SK-N-SH treated with all-trans-retinoic acid at 6 μM for 48 hours (cell line): ENCODE data around the gene INMT.

Experiments
- ATAC-seq: fragments of 200-7000 bp; cut with Tn5 transposase; 3 replicates; pipeline ENCODE4 v1.9.1; 2020; ENCODE audit warnings: mild to moderate bottlenecking, moderate library complexity
- ARNTL ChIP-seq: fragments of 450-650 bp; formaldehyde crosslinking; IDR thresholded peaks from 2 replicates; pipeline ENCODE4 v1.5.0; 2020; ENCODE audit warnings: low read depth, mild to moderate bottlenecking, moderate library complexity, borderline replicate concordance
- BACH2 ChIP-seq: fragments of 250-450 bp; sonication (Bioruptor Pico); IDR thresholded peaks from 2 replicates; pipeline ENCODE4 v1.9.0; 2021; ENCODE audit warnings: mild to moderate bottlenecking, borderline replicate concordance
- CSDC2 ChIP-seq: fragments of 250-450 bp; sonication (Bioruptor Pico); IDR thresholded peaks from 2 replicates; pipeline ENCODE4 v1.5.0; 2020; ENCODE audit warnings: mild to moderate bottlenecking, moderate library complexity
- GLIS3 ChIP-seq: fragments of 250-450 bp; sonication (Bioruptor Pico); IDR thresholded peaks from 2 replicates; pipeline ENCODE4 v1.5.0; 2020; ENCODE audit warnings: mild to moderate bottlenecking, moderate library complexity
- ISL1 ChIP-seq: fragments of 250-450 bp; sonication (Bioruptor Pico); IDR thresholded peaks from 2 replicates; pipeline ENCODE4 v2.1.2; 2022; ENCODE audit warnings: mild to moderate bottlenecking, moderate library complexity
- OSR1 ChIP-seq: fragments of 250-450 bp; sonication (Bioruptor Pico); IDR thresholded peaks from 2 replicates; pipeline ENCODE4 v1.8.0; 2022; ENCODE audit warnings: moderate library complexity, mild to moderate bottlenecking, inconsistent platforms
- PPARA ChIP-seq: fragments of 250-450 bp; sonication (Bioruptor Pico); IDR thresholded peaks from 2 replicates; pipeline ENCODE4 v1.5.0; 2020; ENCODE audit warnings: mild to moderate bottlenecking, borderline replicate concordance
- RARB ChIP-seq: fragments of 250-450 bp; sonication (Bioruptor Pico); IDR thresholded peaks from 2 replicates; pipeline ENCODE4 v1.8.0; 2021; ENCODE audit warnings: mild to moderate bottlenecking, moderate library complexity
- SNAI2 ChIP-seq: fragments of 250-450 bp; sonication (Bioruptor Pico); IDR thresholded peaks from 2 replicates; pipeline ENCODE4 v1.5.0; 2020; ENCODE audit warnings: mild to moderate bottlenecking, moderate library complexity
- TCF4 ChIP-seq: fragments of 250-450 bp; sonication (Bioruptor Pico); IDR thresholded peaks from 2 replicates; pipeline ENCODE4 v1.8.0; 2021; ENCODE audit warnings: mild to moderate bottlenecking, moderate library complexity, borderline replicate concordance
- TOX ChIP-seq: fragments of 250-450 bp; sonication (Bioruptor Pico); IDR thresholded peaks from 2 replicates; pipeline ENCODE4 v1.8.0; 2021; ENCODE audit warnings: mild to moderate bottlenecking, moderate library complexity, borderline replicate concordance
- ZC3H10 ChIP-seq: fragments of 250-450 bp; sonication (Bioruptor Pico); IDR thresholded peaks from 2 replicates; pipeline ENCODE4 v1.5.1; 2021; ENCODE audit warnings: mild to moderate bottlenecking, moderate library complexity
- ZFP3 ChIP-seq: fragments of 250-450 bp; sonication (Bioruptor Pico); IDR thresholded peaks from 2 replicates; pipeline ENCODE4 v1.5.0; 2020; ENCODE audit warnings: mild to moderate bottlenecking, moderate library complexity
- ZFP30 ChIP-seq: fragments of 450-650 bp; formaldehyde crosslinking; IDR thresholded peaks from 2 replicates; pipeline ENCODE4 v1.5.0; 2022; ENCODE audit warnings: mild to moderate bottlenecking, moderate library complexity
- ZNF70 ChIP-seq: fragments of 450-650 bp; formaldehyde crosslinking; IDR thresholded peaks from 2 replicates; pipeline ENCODE4 v1.5.0; 2020; ENCODE audit warnings: mild to moderate bottlenecking, moderate library complexity
- ZNF8 ChIP-seq: fragments of 450-650 bp; formaldehyde crosslinking; IDR thresholded peaks from 2 replicates; pipeline ENCODE4 v1.5.0; 2020; ENCODE audit warnings: mild to moderate bottlenecking, moderate library complexity
- TF ChIP-seq, protein P1 (sequence below): fragments of 250-450 bp; sonication (Bioruptor Pico); IDR thresholded peaks from 2 replicates; pipeline ENCODE4 v1.5.1; 2020; ENCODE audit warnings: low read depth, mild to moderate bottlenecking, moderate library complexity
- TF ChIP-seq, protein P2 (sequence below): fragments of 250-450 bp; sonication (Bioruptor Pico); IDR thresholded peaks from 2 replicates; pipeline ENCODE4 v1.5.0; 2020; ENCODE audit warnings: mild to moderate bottlenecking, moderate library complexity
- TF ChIP-seq, protein P3 (sequence below): fragments of 250-450 bp; sonication (Bioruptor Pico); IDR thresholded peaks from 2 replicates; pipeline ENCODE4 v1.8.0; 2020; ENCODE audit warnings: mild to moderate bottlenecking, moderate library complexity, borderline replicate concordance

INMT gene

GRCh38 chr7:30736291-30736690, 15.6 kb upstream of the INMT start (continued):
- TF ChIP-seq, protein P1, sequence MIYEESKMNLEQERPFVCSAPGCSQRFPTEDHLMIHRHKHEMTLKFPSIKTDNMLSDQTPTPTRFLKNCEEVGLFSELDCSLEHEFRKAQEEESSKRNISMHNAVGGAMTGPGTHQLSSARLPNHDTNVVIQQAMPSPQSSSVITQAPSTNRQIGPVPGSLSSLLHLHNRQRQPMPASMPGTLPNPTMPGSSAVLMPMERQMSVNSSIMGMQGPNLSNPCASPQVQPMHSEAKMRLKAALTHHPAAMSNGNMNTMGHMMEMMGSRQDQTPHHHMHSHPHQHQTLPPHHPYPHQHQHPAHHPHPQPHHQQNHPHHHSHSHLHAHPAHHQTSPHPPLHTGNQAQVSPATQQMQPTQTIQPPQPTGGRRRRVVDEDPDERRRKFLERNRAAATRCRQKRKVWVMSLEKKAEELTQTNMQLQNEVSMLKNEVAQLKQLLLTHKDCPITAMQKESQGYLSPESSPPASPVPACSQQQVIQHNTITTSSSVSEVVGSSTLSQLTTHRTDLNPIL (CRISPR knock-in tag): no peak
- TF ChIP-seq RARB (CRISPR knock-in tag) (no peak), PPARA (CRISPR knock-in tag) (no peak), ARNTL (no peak)

- ATAC-seq: no peak
- TF ChIP-seq ISL1 (CRISPR knock-in tag): no peak
- TF ChIP-seq RARB (CRISPR knock-in tag): no peak
- TF ChIP-seq GLIS3: no peak
- no peak for TF ChIP-seq ARNTL
- TF ChIP-seq SNAI2 (CRISPR knock-in tag): no peak
- TF ChIP-seq, protein P1 (CRISPR knock-in tag): no peak
- no peak for TF ChIP-seq ZFP30
- TF ChIP-seq TCF4: no peak
- TF ChIP-seq TOX (CRISPR knock-in tag): no peak
- TF ChIP-seq BACH2 (CRISPR knock-in tag): no peak
- TF ChIP-seq, protein P2, sequence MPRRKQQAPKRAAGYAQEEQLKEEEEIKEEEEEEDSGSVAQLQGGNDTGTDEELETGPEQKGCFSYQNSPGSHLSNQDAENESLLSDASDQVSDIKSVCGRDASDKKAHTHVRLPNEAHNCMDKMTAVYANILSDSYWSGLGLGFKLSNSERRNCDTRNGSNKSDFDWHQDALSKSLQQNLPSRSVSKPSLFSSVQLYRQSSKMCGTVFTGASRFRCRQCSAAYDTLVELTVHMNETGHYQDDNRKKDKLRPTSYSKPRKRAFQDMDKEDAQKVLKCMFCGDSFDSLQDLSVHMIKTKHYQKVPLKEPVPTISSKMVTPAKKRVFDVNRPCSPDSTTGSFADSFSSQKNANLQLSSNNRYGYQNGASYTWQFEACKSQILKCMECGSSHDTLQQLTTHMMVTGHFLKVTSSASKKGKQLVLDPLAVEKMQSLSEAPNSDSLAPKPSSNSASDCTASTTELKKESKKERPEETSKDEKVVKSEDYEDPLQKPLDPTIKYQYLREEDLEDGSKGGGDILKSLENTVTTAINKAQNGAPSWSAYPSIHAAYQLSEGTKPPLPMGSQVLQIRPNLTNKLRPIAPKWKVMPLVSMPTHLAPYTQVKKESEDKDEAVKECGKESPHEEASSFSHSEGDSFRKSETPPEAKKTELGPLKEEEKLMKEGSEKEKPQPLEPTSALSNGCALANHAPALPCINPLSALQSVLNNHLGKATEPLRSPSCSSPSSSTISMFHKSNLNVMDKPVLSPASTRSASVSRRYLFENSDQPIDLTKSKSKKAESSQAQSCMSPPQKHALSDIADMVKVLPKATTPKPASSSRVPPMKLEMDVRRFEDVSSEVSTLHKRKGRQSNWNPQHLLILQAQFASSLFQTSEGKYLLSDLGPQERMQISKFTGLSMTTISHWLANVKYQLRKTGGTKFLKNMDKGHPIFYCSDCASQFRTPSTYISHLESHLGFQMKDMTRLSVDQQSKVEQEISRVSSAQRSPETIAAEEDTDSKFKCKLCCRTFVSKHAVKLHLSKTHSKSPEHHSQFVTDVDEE (CRISPR knock-in tag): no peak
- TF ChIP-seq CSDC2 (CRISPR knock-in tag): no peak
- TF ChIP-seq ZNF70 (CRISPR knock-in tag): no peak
- no peak for TF ChIP-seq ZC3H10 (CRISPR knock-in tag)
- no peak for TF ChIP-seq ZFP3 (CRISPR knock-in tag)
- TF ChIP-seq, protein P3, sequence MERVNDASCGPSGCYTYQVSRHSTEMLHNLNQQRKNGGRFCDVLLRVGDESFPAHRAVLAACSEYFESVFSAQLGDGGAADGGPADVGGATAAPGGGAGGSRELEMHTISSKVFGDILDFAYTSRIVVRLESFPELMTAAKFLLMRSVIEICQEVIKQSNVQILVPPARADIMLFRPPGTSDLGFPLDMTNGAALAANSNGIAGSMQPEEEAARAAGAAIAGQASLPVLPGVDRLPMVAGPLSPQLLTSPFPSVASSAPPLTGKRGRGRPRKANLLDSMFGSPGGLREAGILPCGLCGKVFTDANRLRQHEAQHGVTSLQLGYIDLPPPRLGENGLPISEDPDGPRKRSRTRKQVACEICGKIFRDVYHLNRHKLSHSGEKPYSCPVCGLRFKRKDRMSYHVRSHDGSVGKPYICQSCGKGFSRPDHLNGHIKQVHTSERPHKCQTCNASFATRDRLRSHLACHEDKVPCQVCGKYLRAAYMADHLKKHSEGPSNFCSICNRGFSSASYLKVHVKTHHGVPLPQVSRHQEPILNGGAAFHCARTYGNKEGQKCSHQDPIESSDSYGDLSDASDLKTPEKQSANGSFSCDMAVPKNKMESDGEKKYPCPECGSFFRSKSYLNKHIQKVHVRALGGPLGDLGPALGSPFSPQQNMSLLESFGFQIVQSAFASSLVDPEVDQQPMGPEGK (CRISPR knock-in tag): no peak
- no peak for TF ChIP-seq PPARA (CRISPR knock-in tag)
These were observed 13.7 kb upstream of the INMT start for GRCh38 chr7:30738026-30738915.

DNA sequence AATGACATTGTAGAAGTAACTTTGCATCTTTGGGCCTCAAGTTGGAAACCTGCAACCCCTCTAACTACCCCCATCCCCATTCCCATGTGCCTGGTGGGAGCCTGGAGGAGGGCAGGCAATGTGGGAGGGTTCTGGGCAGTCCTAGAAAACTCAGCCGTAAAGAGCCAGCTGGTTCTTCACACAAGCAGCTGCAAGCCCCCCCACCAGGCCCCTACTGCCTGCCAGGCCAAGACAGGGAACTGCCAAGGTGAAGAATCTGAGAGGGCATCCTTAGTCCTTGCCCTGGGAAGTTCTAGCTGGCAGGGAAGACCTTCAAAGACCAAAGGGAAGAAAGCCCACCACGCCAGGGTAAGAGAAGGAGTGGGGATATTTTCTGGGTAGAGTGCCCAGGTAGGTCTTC, 12.2 kb upstream of the INMT start:
- no peak for ATAC-seq
- TF ChIP-seq ZFP30 (no peak), OSR1 (CRISPR knock-in tag) (no peak), BACH2 (CRISPR knock-in tag) (no peak), ZNF8 (CRISPR knock-in tag) (no peak)
- TF ChIP-seq, protein P2 (CRISPR knock-in tag): no peak
- TF ChIP-seq, all 23 proteins: peak for 0
